Ishikawa (cell line): Measurements from ENCODE around the gene HUS1B.

ENCODE experiments used
- CEBPB ChIP-seq: IDR thresholded peaks from 2 replicates; pipeline ENCODE4 v1.6.1; 2012
- CREB1 ChIP-seq: IDR thresholded peaks from 2 replicates; pipeline ENCODE4 v1.6.1; 2012; ENCODE audit warnings: low read depth
- EGR1 ChIP-seq: IDR thresholded peaks from 2 replicates; pipeline ENCODE4 v1.6.1; 2012
- EP300 ChIP-seq: IDR thresholded peaks from 2 replicates; pipeline ENCODE4 v1.6.1; 2012; ENCODE audit warnings: borderline replicate concordance
- FOXM1 ChIP-seq: IDR thresholded peaks from 2 replicates; pipeline ENCODE4 v1.6.1; 2012; ENCODE audit warnings: low read depth, borderline replicate concordance
- NFIC ChIP-seq: IDR thresholded peaks from 2 replicates; pipeline ENCODE4 v1.6.1; 2012
- RAD21 ChIP-seq: IDR thresholded peaks from 2 replicates; pipeline ENCODE4 v1.6.1; 2012; ENCODE audit warnings: low read depth
- TAF1 ChIP-seq: IDR thresholded peaks from 2 replicates; pipeline ENCODE4 v1.6.1; 2012; ENCODE audit warnings: low read depth, mild to moderate bottlenecking
- TCF12 ChIP-seq: IDR thresholded peaks from 2 replicates; pipeline ENCODE4 v1.6.1; 2012; ENCODE audit warnings: low read depth
- TEAD4 ChIP-seq: IDR thresholded peaks from 2 replicates; pipeline ENCODE4 v1.6.1; 2012
- YY1 ChIP-seq: IDR thresholded peaks from 2 replicates; pipeline ENCODE4 v1.6.1; 2012; ENCODE audit warnings: low read depth
- ZBTB7A ChIP-seq: IDR thresholded peaks from 2 replicates; pipeline ENCODE4 v1.6.1; 2012; ENCODE audit warnings: low read depth
- TF ChIP-seq, protein P1 (sequence below): IDR thresholded peaks from 2 replicates; pipeline ENCODE4 v1.6.1; 2012; ENCODE audit warnings: low read depth, mild to moderate bottlenecking
- TF ChIP-seq, protein P2 (sequence below): IDR thresholded peaks from 2 replicates; pipeline ENCODE4 v1.6.1; 2012
- TF ChIP-seq, protein P3 (sequence below): IDR thresholded peaks from 2 replicates; pipeline ENCODE4 v1.6.1; 2012

The HUS1B gene

DNA sequence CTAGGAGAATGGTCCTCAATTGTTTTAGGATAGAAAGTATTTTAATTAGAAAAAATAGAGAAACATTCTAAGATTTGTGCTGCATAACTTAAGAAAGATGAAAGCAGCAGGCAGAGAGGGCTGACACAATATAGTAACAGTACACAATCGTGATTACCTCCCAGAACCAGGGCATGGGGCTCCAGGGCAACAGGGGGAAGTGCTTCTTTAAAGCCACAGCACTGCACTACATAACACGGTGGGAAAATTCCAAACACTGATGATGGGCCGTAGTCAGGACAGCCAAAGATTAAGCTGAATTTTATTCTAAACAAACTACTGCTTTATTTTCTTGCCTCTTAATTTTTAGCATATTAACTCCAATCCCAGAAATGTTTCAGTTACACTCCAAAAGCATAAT lies 21.6 kb upstream of the HUS1B start:
- no peak for TF ChIP-seq CREB1
- no peak for TF ChIP-seq NFIC
- TF ChIP-seq RAD21: no peak
- TF ChIP-seq CEBPB: no peak
- no peak for TF ChIP-seq TAF1
- no peak for TF ChIP-seq EGR1
- no peak for TF ChIP-seq FOXM1
- TF ChIP-seq ZBTB7A: no peak
- TF ChIP-seq, protein P1, sequence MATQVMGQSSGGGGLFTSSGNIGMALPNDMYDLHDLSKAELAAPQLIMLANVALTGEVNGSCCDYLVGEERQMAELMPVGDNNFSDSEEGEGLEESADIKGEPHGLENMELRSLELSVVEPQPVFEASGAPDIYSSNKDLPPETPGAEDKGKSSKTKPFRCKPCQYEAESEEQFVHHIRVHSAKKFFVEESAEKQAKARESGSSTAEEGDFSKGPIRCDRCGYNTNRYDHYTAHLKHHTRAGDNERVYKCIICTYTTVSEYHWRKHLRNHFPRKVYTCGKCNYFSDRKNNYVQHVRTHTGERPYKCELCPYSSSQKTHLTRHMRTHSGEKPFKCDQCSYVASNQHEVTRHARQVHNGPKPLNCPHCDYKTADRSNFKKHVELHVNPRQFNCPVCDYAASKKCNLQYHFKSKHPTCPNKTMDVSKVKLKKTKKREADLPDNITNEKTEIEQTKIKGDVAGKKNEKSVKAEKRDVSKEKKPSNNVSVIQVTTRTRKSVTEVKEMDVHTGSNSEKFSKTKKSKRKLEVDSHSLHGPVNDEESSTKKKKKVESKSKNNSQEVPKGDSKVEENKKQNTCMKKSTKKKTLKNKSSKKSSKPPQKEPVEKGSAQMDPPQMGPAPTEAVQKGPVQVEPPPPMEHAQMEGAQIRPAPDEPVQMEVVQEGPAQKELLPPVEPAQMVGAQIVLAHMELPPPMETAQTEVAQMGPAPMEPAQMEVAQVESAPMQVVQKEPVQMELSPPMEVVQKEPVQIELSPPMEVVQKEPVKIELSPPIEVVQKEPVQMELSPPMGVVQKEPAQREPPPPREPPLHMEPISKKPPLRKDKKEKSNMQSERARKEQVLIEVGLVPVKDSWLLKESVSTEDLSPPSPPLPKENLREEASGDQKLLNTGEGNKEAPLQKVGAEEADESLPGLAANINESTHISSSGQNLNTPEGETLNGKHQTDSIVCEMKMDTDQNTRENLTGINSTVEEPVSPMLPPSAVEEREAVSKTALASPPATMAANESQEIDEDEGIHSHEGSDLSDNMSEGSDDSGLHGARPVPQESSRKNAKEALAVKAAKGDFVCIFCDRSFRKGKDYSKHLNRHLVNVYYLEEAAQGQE: no peak
- TF ChIP-seq, protein P2, sequence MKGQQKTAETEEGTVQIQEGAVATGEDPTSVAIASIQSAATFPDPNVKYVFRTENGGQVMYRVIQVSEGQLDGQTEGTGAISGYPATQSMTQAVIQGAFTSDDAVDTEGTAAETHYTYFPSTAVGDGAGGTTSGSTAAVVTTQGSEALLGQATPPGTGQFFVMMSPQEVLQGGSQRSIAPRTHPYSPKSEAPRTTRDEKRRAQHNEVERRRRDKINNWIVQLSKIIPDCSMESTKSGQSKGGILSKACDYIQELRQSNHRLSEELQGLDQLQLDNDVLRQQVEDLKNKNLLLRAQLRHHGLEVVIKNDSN: no peak
- TF ChIP-seq, protein P3, sequence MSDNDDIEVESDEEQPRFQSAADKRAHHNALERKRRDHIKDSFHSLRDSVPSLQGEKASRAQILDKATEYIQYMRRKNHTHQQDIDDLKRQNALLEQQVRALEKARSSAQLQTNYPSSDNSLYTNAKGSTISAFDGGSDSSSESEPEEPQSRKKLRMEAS: no peak
- TF ChIP-seq TEAD4: no peak
- TF ChIP-seq YY1: no peak

DNA sequence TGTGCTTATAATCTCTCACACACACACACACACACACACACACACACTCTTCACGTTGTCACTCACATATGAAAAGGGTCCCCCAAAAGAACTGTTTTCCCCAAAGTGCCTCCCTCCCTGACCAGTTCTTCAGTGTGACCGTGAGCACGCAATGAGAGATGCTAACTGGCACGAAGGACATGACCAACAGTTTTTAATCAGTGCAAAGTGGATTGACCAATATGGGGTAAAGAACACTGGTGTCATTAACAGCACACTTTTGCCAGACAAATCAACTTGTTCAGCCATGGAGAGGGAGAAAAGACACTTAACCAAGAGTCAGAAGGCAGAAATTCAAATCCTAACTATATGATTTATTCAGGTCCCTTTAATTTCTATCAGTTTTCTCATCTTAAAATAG lies 21.0 kb upstream of the HUS1B start:
- TF ChIP-seq TCF12: no peak
- TF ChIP-seq TAF1: no peak
- no peak for TF ChIP-seq NFIC
- TF ChIP-seq CREB1: no peak
- no peak for TF ChIP-seq EGR1
- no peak for TF ChIP-seq EP300
- no peak for TF ChIP-seq TEAD4
- TF ChIP-seq, protein P1: no peak
- TF ChIP-seq, protein P2: no peak
- no peak for TF ChIP-seq YY1
- no peak for TF ChIP-seq CEBPB
- TF ChIP-seq, protein P3: no peak
- TF ChIP-seq FOXM1: no peak
- no peak for TF ChIP-seq RAD21
- TF ChIP-seq ZBTB7A: no peak

DNA sequence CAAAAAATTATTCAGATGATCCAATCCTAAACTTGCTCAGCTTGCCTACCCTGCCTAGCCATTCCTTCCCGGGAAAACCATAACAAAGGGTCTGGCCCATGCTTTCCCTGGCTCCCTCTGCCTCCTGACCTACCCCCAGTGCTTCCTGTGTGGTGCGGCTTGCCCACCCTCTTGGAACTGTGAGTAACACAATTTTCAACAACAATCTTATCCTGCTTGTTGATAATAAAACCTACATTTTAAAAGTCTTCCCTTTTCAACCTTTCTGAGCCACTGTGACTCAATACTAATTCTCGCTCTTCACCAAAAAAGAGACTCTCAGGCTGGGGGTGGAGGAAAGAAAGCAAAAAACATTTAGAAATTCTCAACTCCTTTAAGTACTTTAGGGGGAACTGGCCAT lies 18.1 kb upstream of the HUS1B start:
- TF ChIP-seq TEAD4: no peak
- TF ChIP-seq NFIC: no peak
- no peak for TF ChIP-seq TCF12
- no peak for TF ChIP-seq EGR1
- TF ChIP-seq RAD21: no peak
- no peak for TF ChIP-seq YY1
- TF ChIP-seq, protein P1: no peak
- no peak for TF ChIP-seq EP300
- no peak for TF ChIP-seq CREB1
- TF ChIP-seq CEBPB: no peak
- TF ChIP-seq, protein P2: no peak
- no peak for TF ChIP-seq FOXM1
- TF ChIP-seq ZBTB7A: no peak
- TF ChIP-seq, protein P3: no peak
- TF ChIP-seq TAF1: no peak

DNA sequence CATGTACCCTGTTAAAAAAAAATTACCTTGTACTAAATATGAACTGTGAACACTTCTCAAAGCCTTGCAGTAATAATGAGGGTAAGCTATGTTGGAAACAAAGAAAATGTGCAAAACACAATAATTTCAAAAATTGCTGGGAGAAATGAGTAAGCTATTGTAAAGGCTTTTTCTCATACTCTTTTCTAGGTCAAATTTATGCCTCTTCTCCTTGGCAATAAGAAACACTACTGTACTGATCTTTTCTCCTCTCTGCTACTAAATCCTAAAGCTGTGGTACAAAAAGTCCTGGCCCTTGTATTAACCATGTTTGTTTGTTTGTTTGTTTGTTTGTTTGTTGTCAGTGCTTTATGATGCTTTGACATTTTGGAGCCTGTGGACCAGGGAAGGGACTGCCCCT lies 17.5 kb upstream of the HUS1B start:
- TF ChIP-seq TCF12 (no peak), CEBPB (no peak), CREB1 (no peak), ZBTB7A (no peak), EGR1 (no peak), TAF1 (no peak), TEAD4 (no peak), YY1 (no peak), FOXM1 (no peak), NFIC (no peak), EP300 (no peak)
- TF ChIP-seq, protein P1: no peak
- TF ChIP-seq, protein P3: no peak
- TF ChIP-seq, protein P2: no peak
